ENCODE measurements around the gene GIPC1.

- TF ChIP-seq, protein P1, sequence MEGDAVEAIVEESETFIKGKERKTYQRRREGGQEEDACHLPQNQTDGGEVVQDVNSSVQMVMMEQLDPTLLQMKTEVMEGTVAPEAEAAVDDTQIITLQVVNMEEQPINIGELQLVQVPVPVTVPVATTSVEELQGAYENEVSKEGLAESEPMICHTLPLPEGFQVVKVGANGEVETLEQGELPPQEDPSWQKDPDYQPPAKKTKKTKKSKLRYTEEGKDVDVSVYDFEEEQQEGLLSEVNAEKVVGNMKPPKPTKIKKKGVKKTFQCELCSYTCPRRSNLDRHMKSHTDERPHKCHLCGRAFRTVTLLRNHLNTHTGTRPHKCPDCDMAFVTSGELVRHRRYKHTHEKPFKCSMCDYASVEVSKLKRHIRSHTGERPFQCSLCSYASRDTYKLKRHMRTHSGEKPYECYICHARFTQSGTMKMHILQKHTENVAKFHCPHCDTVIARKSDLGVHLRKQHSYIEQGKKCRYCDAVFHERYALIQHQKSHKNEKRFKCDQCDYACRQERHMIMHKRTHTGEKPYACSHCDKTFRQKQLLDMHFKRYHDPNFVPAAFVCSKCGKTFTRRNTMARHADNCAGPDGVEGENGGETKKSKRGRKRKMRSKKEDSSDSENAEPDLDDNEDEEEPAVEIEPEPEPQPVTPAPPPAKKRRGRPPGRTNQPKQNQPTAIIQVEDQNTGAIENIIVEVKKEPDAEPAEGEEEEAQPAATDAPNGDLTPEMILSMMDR (IDR thresholded peaks at IDR 0.05) = no peak
- TF ChIP-seq POLR2A (IDR thresholded peaks at IDR 0.05) = no peak
- TF ChIP-seq EP300 (IDR thresholded peaks at IDR 0.05) = no peak
Measured at GRCh38 chr19:14497228-14497921, 1.4 kb upstream of the GIPC1 start.

Data from ovary (tissue), 3 donors.